Smooth muscle cell (in vitro differentiated cells): Measurements from ENCODE around the gene ITGB4. TPM values are rescaled to one million over a fixed set of nuclear protein-coding genes. Genes with fewer than 3 reads are reported as not detected.
A peak's percentile ranks its signal among the peaks of the same experiment; 100 is the strongest.

Experiments used
- DNase-seq: peaks from one replicate; lab custom pipeline; 2025; ENCODE audit not compliant: unreplicated experiment; lab: John Stamatoyannopoulos, UW
- H2AFZ ChIP-seq: fragments of 200-600 bp; sonication (generic); 2 replicates; pipeline ENCODE4 v1.6.0; 2016; ENCODE audit warnings: antibody characterized with exemption, low read depth, mild to moderate bottlenecking
- H3F3A ChIP-seq: fragments of 200-600 bp; sonication (generic); 2 replicates; pipeline ENCODE4 v1.6.0; 2017; ENCODE audit warnings: antibody characterized with exemption, low read depth
- H3K27ac ChIP-seq: fragments of 200-600 bp; sonication (generic); 2 replicates; pipeline ENCODE4 v1.5.1; 2016; ENCODE audit warnings: low read depth, mild to moderate bottlenecking
- H3K27me3 ChIP-seq: fragments of 200-600 bp; sonication (generic); 2 replicates; pipeline ENCODE4 v1.6.1; 2016; ENCODE audit warnings: low read depth, mild to moderate bottlenecking
- H3K36me3 ChIP-seq: fragments of 200-600 bp; sonication (generic); 2 replicates; pipeline ENCODE4 v1.5.1; 2016; ENCODE audit warnings: low read depth
- H3K4me1 ChIP-seq: fragments of 200-600 bp; sonication (generic); 2 replicates; pipeline ENCODE4 v1.5.1; 2016; ENCODE audit warnings: low read depth
- H3K4me2 ChIP-seq: fragments of 200-600 bp; sonication (generic); 2 replicates; pipeline ENCODE4 v1.6.0; 2016; ENCODE audit warnings: mild to moderate bottlenecking
- H3K4me3 ChIP-seq: fragments of 200-600 bp; sonication (generic); 2 replicates; pipeline ENCODE4 v1.5.1; 2016; ENCODE audit warnings: mild to moderate bottlenecking
- H3K79me2 ChIP-seq: fragments of 200-600 bp; sonication (generic); 2 replicates; pipeline ENCODE4 v1.6.0; 2016; ENCODE audit warnings: low read depth, mild to moderate bottlenecking
- H3K9ac ChIP-seq: fragments of 200-600 bp; sonication (generic); 2 replicates; pipeline ENCODE4 v1.6.0; 2016; ENCODE audit warnings: low read depth
- H3K9me3 ChIP-seq: fragments of 200-600 bp; sonication (generic); replicated peaks from 2 replicates; pipeline ENCODE4 v1.5.1; 2016; ENCODE audit warnings: low read depth
- H4K20me1 ChIP-seq: fragments of 200-600 bp; sonication (generic); 2 replicates; pipeline ENCODE4 v1.6.0; 2016; ENCODE audit warnings: low read depth
- CTCF ChIP-seq: fragments of 200-600 bp; sonication (generic); IDR thresholded peaks from 2 replicates; pipeline ENCODE4 v1.5.1; 2017; ENCODE audit warnings: borderline replicate concordance, mild to moderate bottlenecking, antibody characterized with exemption; ENCODE audit not compliant: insufficient read depth, poor library complexity, severe bottlenecking
- WGBS: methylation state at CpG from one replicate; pipeline ENCODE4 v1.1.7; 2016; ENCODE audit warnings: low lambda C conversion rate; 5-methylcytosine and 5-hydroxymethylcytosine counted together
- polyA plus RNA-seq: library from polyadenylated mRNA; unstranded; fragments of >200 nt; fragmentation: Nextera tagmentation; extraction: Ambion mirVana; gene quantifications from 2 replicates; pipeline ENCODE4 v1.2.1, GENCODE V29; 2016
- total RNA-seq: library from RNA; depleted of rRNA; stranded (reverse); fragments of >200 nt; gene quantifications from 2 replicates; pipeline ENCODE4 v1.2.3, GENCODE V29; 2014

The ITGB4 gene
- total and polyA plus RNA-seq, 2 experiments from 2014 or later: 47.2 to 83.8 TPM

GRCh38 chr17:75676461-75676860 is 44.8 kb upstream of the ITGB4 start:
- no peak for DNase-seq
- H3K27ac ChIP-seq: no peak overlapping the region
- H3K36me3 ChIP-seq: no peaks in the 10 kb centered on the region
- 94% methylated on average over 3 of the region's 3 CpGs for WGBS
- no peaks in the 10 kb centered on the region for H3K4me1 ChIP-seq
- no peak overlapping the region for H3K4me3 ChIP-seq
- H3K9ac ChIP-seq: no peak overlapping the region
- H4K20me1 ChIP-seq: peaks cover 56% of the 10 kb centered on the region
- H3F3A ChIP-seq: peaks cover 25% of the 10 kb centered on the region
- no peak overlapping the region for H2AFZ ChIP-seq
- H3K79me2 ChIP-seq: peaks cover 48% of the 10 kb centered on the region
- TF ChIP-seq CTCF: no peak
- H3K9me3 ChIP-seq: no peaks in the 10 kb centered on the region
- no peak overlapping the region for H3K4me2 ChIP-seq
- H3K27me3 ChIP-seq: no peaks in the 10 kb centered on the region

GRCh38 chr17:75679706-75680211 is 41.5 kb upstream of the ITGB4 start:
- Histone ChIP-seq H3K36me3 (no peaks in the 10 kb centered on the region), H3F3A (peaks cover 19% of the 10 kb centered on the region), H2AFZ (no peak overlapping the region), H3K27me3 (no peaks in the 10 kb centered on the region), H3K27ac (peak overlapping the region; percentile 81), H3K4me2 (no peak overlapping the region), H3K4me3 (no peak overlapping the region), H3K4me1 (no peaks in the 10 kb centered on the region), H3K79me2 (peaks cover 46% of the 10 kb centered on the region), H3K9ac (no peak overlapping the region), H3K9me3 (no peaks in the 10 kb centered on the region), H4K20me1 (peaks cover 78% of the 10 kb centered on the region)
- TF ChIP-seq CTCF: no peak
- WGBS: 83% methylated on average over 11 of the region's 11 CpGs
- DNase-seq: no peak

- DNase-seq: no peak
- Histone ChIP-seq H3K27ac (peak overlapping the region; percentile 81), H3F3A (peaks cover 19% of the 10 kb centered on the region), H3K27me3 (no peaks in the 10 kb centered on the region), H3K4me1 (no peaks in the 10 kb centered on the region), H3K36me3 (no peaks in the 10 kb centered on the region), H4K20me1 (peaks cover 82% of the 10 kb centered on the region), H2AFZ (no peak overlapping the region), H3K9ac (no peak overlapping the region), H3K79me2 (peaks cover 45% of the 10 kb centered on the region), H3K4me3 (no peak overlapping the region), H3K9me3 (no peaks in the 10 kb centered on the region), H3K4me2 (no peak overlapping the region)
- no peak for TF ChIP-seq CTCF
- 92% methylated on average over 10 of the region's 10 CpGs for WGBS
Measured at GRCh38 chr17:75680431-75680830, 40.8 kb upstream of the ITGB4 start.

GRCh38 chr17:75681289-75681688 is 40.0 kb upstream of the ITGB4 start:
- H3K9me3 ChIP-seq: no peaks in the 10 kb centered on the region
- DNase-seq: no peak
- H3K4me3 ChIP-seq: no peak overlapping the region
- peaks cover 45% of the 10 kb centered on the region for H3K79me2 ChIP-seq
- no peaks in the 10 kb centered on the region for H3K27me3 ChIP-seq
- no peaks in the 10 kb centered on the region for H3K4me1 ChIP-seq
- no peak overlapping the region for H3K9ac ChIP-seq
- WGBS: 16% methylated on average over 3 of the region's 3 CpGs
- H4K20me1 ChIP-seq: peaks cover 82% of the 10 kb centered on the region
- H3F3A ChIP-seq: peaks cover 19% of the 10 kb centered on the region
- H3K36me3 ChIP-seq: no peaks in the 10 kb centered on the region
- H3K4me2 ChIP-seq: peak overlapping the region; percentile 24
- no peak overlapping the region for H2AFZ ChIP-seq
- no peak for TF ChIP-seq CTCF
- peak overlapping the region; percentile 81 for H3K27ac ChIP-seq
